ENCODE measurements around the gene ITIH6. TPM values are rescaled to one million over a fixed set of nuclear protein-coding genes. Genes with fewer than 3 reads are reported as not detected.
"Not testable (repeated sequence)": the region's sequence is repeated elsewhere in the genome, so short reads cannot be mapped to it uniquely, and the experiment has no call there.

Gene ITIH6
- total RNA-seq, 1 experiment from 2014 or later: not detected

DNA sequence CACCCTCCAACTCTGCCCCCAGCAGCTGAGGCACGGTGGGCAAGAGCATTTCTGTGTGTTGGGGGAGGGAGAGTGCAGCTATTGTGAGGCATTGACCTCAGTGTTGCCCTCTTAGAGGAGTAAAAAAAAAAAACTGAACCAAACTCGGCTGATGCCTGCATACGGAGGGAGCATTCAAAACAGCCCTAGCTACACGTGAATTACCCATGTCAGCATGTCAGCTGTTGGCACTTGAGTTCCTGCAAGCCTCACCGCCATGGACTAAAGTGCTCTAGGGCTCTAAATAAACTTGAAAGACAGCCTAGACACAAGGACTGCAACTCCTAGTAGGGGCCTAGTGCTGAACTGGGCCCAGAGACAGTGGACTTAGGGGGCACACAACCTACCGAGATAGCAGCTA lies 22.0 kb downstream of the ITIH6 start:
- ChIA-PET POLR2A (ENCODE audit: unreplicated experiment) (no interaction called here), CTCF (no interaction called here)
- H3F3A ChIP-seq (ENCODE audit: low read length, unreplicated experiment): no peaks in the 10 kb centered on the region
- H3K4me3 ChIP-seq (ENCODE audit: low read length): no peak overlapping the region
- ATAC-seq (no peak), DNase-seq (no peak)
- no TSS peak for BruUV-seq (replicated peaks)
- no peak overlapping the region for H2AFZ ChIP-seq (ENCODE audit: low read length)
- H3K27me3 ChIP-seq (ENCODE audit: low read length): no peaks in the 10 kb centered on the region; the same call in 1 of the 2 replicates
- H3K36me3 ChIP-seq (ENCODE audit: low read depth, low read length): no peaks in the 10 kb centered on the region
- H3K9me2 ChIP-seq (replicated peaks; ENCODE audit: low read length): no peaks in the 10 kb centered on the region
- H4K20me1 ChIP-seq (ENCODE audit: low read length): no peaks in the 10 kb centered on the region
- H3K9ac ChIP-seq (ENCODE audit: low read length): no peak overlapping the region
- no peak overlapping the region for H3K4me2 ChIP-seq (ENCODE audit: low read length)
- no peaks in the 10 kb centered on the region for H3K9me3 ChIP-seq (ENCODE audit: low read length)
- no peaks in the 10 kb centered on the region for H3K4me1 ChIP-seq (ENCODE audit: insufficient read depth, low read length)
- no peak overlapping the region for H3K27ac ChIP-seq (ENCODE audit: low read length)
- no peak for TF ChIP-seq EZH2phosphoT487 (IDR thresholded peaks at IDR 0.05; ENCODE audit: borderline replicate concordance, low read length)
- no peaks in the 10 kb centered on the region for H3K79me2 ChIP-seq (ENCODE audit: low read length)
- intact Hi-C loops (cut with micrococcal nuclease): no loop called here

DNA sequence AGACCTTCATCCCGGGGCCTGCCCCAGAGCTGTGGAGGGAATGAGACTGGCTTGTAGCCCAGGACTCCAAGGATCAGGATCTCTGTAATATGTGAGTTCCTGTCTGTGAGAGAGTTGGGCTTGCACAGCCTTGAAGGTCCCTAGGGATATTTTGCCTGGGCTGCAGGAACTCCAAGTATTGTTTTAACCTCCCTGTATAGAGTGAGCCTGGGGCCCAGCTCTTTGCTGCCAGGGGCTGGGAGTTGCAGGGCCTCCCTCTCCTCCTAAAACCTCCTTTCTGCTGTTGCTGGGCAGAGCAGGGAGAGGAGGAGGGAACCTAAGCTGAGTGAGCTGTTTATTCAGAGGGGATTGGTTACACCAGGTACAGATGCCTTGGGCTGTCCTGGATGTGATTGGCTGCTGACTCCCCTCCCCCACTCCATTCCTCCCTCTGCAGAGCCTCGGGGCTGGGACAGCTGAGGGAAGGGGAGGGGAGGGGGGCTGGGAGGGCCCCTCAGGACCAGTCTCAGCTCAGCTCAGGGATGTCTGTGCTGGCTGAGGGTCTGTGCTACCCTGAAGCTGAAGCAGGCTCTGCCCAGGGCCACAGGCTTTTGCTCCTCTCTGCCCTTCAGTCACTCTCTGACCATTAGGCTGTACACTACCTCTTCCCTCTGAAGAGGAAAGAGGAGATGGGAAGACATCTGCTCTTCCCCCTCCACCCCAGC lies 23.5 kb downstream of the ITIH6 start:
- H3K27ac ChIP-seq (ENCODE audit: low read length); H3K9ac ChIP-seq (ENCODE audit: low read length); H3K4me3 ChIP-seq (ENCODE audit: low read length); H3K4me1 ChIP-seq (ENCODE audit: insufficient read depth, low read length); H3K27me3 ChIP-seq (ENCODE audit: low read length); H3K36me3 ChIP-seq (ENCODE audit: low read depth, low read length); CTCF ChIA-PET; H3F3A ChIP-seq (ENCODE audit: low read length, unreplicated experiment); H3K9me2 ChIP-seq (replicated peaks; ENCODE audit: low read length); H4K20me1 ChIP-seq (ENCODE audit: low read length); H3K4me2 ChIP-seq (ENCODE audit: low read length); intact Hi-C loops (cut with micrococcal nuclease); H3K9me3 ChIP-seq (ENCODE audit: low read length); BruUV-seq (replicated peaks); DNase-seq; H2AFZ ChIP-seq (ENCODE audit: low read length); POLR2A ChIA-PET (ENCODE audit: unreplicated experiment); H3K79me2 ChIP-seq (ENCODE audit: low read length); ATAC-seq: not testable (repeated sequence)

GRCh38 chrX:54758114-54759055 lies 39.7 kb downstream of the ITIH6 start:
- no peak; the same call in 1 of the 2 replicates for TF ChIP-seq CTCF (conservative IDR thresholded peaks at IDR 0.05; ENCODE audit: low read depth, low read length)
- no peak for TF ChIP-seq EZH2 (IDR thresholded peaks at IDR 0.05; ENCODE audit: low read length, unreplicated experiment)
- no peak for TF ChIP-seq EZH2phosphoT487 (IDR thresholded peaks at IDR 0.05; ENCODE audit: borderline replicate concordance, low read length)
- no peaks in the 10 kb centered on the region for H3K4me1 ChIP-seq (ENCODE audit: insufficient read depth, low read length)
- ATAC-seq (no peak), DNase-seq (no peak)
- BruUV-seq (replicated peaks): no TSS peak
- H4K20me1 ChIP-seq (ENCODE audit: low read length): no peaks in the 10 kb centered on the region
- no peak overlapping the region for H3K27ac ChIP-seq (ENCODE audit: low read length)
- H3F3A ChIP-seq (ENCODE audit: low read length, unreplicated experiment): no peaks in the 10 kb centered on the region
- no peaks in the 10 kb centered on the region for H3K36me3 ChIP-seq (ENCODE audit: low read depth, low read length)
- no peaks in the 10 kb centered on the region for H3K79me2 ChIP-seq (ENCODE audit: low read length)
- H2AFZ ChIP-seq (ENCODE audit: low read length): no peak overlapping the region
- no peaks in the 10 kb centered on the region for H3K9me3 ChIP-seq (ENCODE audit: low read length)
- POLR2A ChIA-PET (ENCODE audit: unreplicated experiment): no interaction called here
- intact Hi-C loops (cut with micrococcal nuclease): no loop called here
- H3K4me3 ChIP-seq (ENCODE audit: low read length): no peak overlapping the region
- H3K4me2 ChIP-seq (ENCODE audit: low read length): no peak overlapping the region
- no peaks in the 10 kb centered on the region for H3K27me3 ChIP-seq (ENCODE audit: low read length)
- H3K9me2 ChIP-seq (replicated peaks; ENCODE audit: low read length): no peaks in the 10 kb centered on the region
- H3K9ac ChIP-seq (ENCODE audit: low read length): no peak overlapping the region
- CTCF ChIA-PET: no interaction called here
